ENCODE measurements around the gene SPACA9. TPM values are rescaled to one million over a fixed set of nuclear protein-coding genes. Genes with fewer than 3 reads are reported as not detected.

Gene SPACA9
- 0.88 and 0.91 TPM in 2 replicates for total RNA-seq

GRCh38 chr9:132878695-132879456, at the start of gene SPACA9:
Gene SPACA9 (plus strand): TSS chr9:132878898. CDS start chr9:132883948, 5,050 bp downstream.
- peak within 1 kb of the TSS; percentile 84 for H3K4me3 Mint-ChIP-seq
- no peak for DNase-seq (ENCODE audit: low spot score)
- no peaks in the 10 kb centered on the region for H3K9me3 Mint-ChIP-seq
- H3K4me1 Mint-ChIP-seq (ENCODE audit: low read depth) = peaks cover 26% of the 10 kb centered on the region
- peak within 1 kb of the TSS; percentile 68 for H3K27ac Mint-ChIP-seq
- peaks cover 9% of the 10 kb centered on the region for H3K27me3 Mint-ChIP-seq (ENCODE audit: insufficient read depth)
- intact Hi-C loops (cut with micrococcal nuclease) = loop anchor here (1.0 to 5.0 kb wide), 5 partner anchors 22 to 802 kb away; partner anchors contain the start of genes GTF3C4, MED27 and TSC1
- no peaks in the 10 kb centered on the region for H3K36me3 Mint-ChIP-seq (ENCODE audit: low read depth)

- H3K27me3 Mint-ChIP-seq (ENCODE audit: insufficient read depth) = peaks cover 11% of the 10 kb centered on the region
- H3K36me3 Mint-ChIP-seq (ENCODE audit: low read depth) = no peaks in the 10 kb centered on the region
- H3K4me1 Mint-ChIP-seq (ENCODE audit: low read depth) = no peaks in the 10 kb centered on the region
- no peak for DNase-seq (ENCODE audit: low spot score)
- intact Hi-C loops (cut with micrococcal nuclease) = no loop called here
- H3K9me3 Mint-ChIP-seq = no peaks in the 10 kb centered on the region
- no peak overlapping the region for H3K27ac Mint-ChIP-seq
- no peak overlapping the region for H3K4me3 Mint-ChIP-seq
Measured at GRCh38 chr9:132832171-132832881, 46.4 kb upstream of the SPACA9 start.

- intact Hi-C loops (cut with micrococcal nuclease) = no loop called here
- no peak overlapping the region for H3K27ac Mint-ChIP-seq
- H3K4me3 Mint-ChIP-seq = no peak overlapping the region
- H3K9me3 Mint-ChIP-seq = no peaks in the 10 kb centered on the region
- no peak for DNase-seq (ENCODE audit: low spot score)
- H3K4me1 Mint-ChIP-seq (ENCODE audit: low read depth) = no peaks in the 10 kb centered on the region
- no peaks in the 10 kb centered on the region for H3K36me3 Mint-ChIP-seq (ENCODE audit: low read depth)
- peaks cover 11% of the 10 kb centered on the region for H3K27me3 Mint-ChIP-seq (ENCODE audit: insufficient read depth)
Measured at GRCh38 chr9:132833550-132834121, 45.1 kb upstream of the SPACA9 start.

- no peaks in the 10 kb centered on the region for H3K9me3 Mint-ChIP-seq
- no peak for DNase-seq (ENCODE audit: low spot score)
- no peak overlapping the region for H3K4me3 Mint-ChIP-seq
- peaks cover 11% of the 10 kb centered on the region for H3K27me3 Mint-ChIP-seq (ENCODE audit: insufficient read depth)
- H3K27ac Mint-ChIP-seq = no peak overlapping the region
- H3K36me3 Mint-ChIP-seq (ENCODE audit: low read depth) = no peaks in the 10 kb centered on the region
- intact Hi-C loops (cut with micrococcal nuclease) = no loop called here
- no peaks in the 10 kb centered on the region for H3K4me1 Mint-ChIP-seq (ENCODE audit: low read depth)
Measured at GRCh38 chr9:132834343-132834742, 44.4 kb upstream of the SPACA9 start.

- H3K4me3 Mint-ChIP-seq = no peak overlapping the region
- DNase-seq (ENCODE audit: low spot score) = no peak
- H3K36me3 Mint-ChIP-seq (ENCODE audit: low read depth) = no peaks in the 10 kb centered on the region
- H3K27ac Mint-ChIP-seq = no peak overlapping the region
- H3K27me3 Mint-ChIP-seq (ENCODE audit: insufficient read depth) = peaks cover 2% of the 10 kb centered on the region
- no peaks in the 10 kb centered on the region for H3K9me3 Mint-ChIP-seq
- no peaks in the 10 kb centered on the region for H3K4me1 Mint-ChIP-seq (ENCODE audit: low read depth)
- intact Hi-C loops (cut with micrococcal nuclease) = no loop called here
Measured at GRCh38 chr9:132837501-132838286, 41.0 kb upstream of the SPACA9 start.

GRCh38 chr9:132838291-132838690, 40.4 kb upstream of the SPACA9 start:
- H3K4me3 Mint-ChIP-seq = no peak overlapping the region
- H3K4me1 Mint-ChIP-seq (ENCODE audit: low read depth) = no peaks in the 10 kb centered on the region

GRCh38 chr9:132840980-132841379, 37.7 kb upstream of the SPACA9 start:
- intact Hi-C loops (cut with micrococcal nuclease) = no loop called here
- Mint-ChIP-seq H3K9me3 (no peaks in the 10 kb centered on the region), H3K36me3 (ENCODE audit: low read depth) (no peaks in the 10 kb centered on the region), H3K4me1 (ENCODE audit: low read depth) (no peaks in the 10 kb centered on the region), H3K27me3 (ENCODE audit: insufficient read depth) (peaks cover 3% of the 10 kb centered on the region), H3K4me3 (no peak overlapping the region), H3K27ac (no peak overlapping the region)
- no peak for DNase-seq (ENCODE audit: low spot score)

More at GRCh38 chr9:132838291-132838690, 40.4 kb upstream of the SPACA9 start:
- H3K36me3 Mint-ChIP-seq (ENCODE audit: low read depth) = no peaks in the 10 kb centered on the region
- intact Hi-C loops (cut with micrococcal nuclease) = no loop called here
- H3K27ac Mint-ChIP-seq = no peak overlapping the region
- no peaks in the 10 kb centered on the region for H3K9me3 Mint-ChIP-seq
- H3K27me3 Mint-ChIP-seq (ENCODE audit: insufficient read depth) = peaks cover 2% of the 10 kb centered on the region
- no peak for DNase-seq (ENCODE audit: low spot score)

GRCh38 chr9:132842124-132843044, 36.3 kb upstream of the SPACA9 start:
- DNase-seq (ENCODE audit: low spot score) = no peak
- peaks cover 3% of the 10 kb centered on the region for H3K27me3 Mint-ChIP-seq (ENCODE audit: insufficient read depth)
- H3K4me1 Mint-ChIP-seq (ENCODE audit: low read depth) = no peaks in the 10 kb centered on the region
- H3K27ac Mint-ChIP-seq = no peak overlapping the region
- intact Hi-C loops (cut with micrococcal nuclease) = no loop called here
- no peaks in the 10 kb centered on the region for H3K36me3 Mint-ChIP-seq (ENCODE audit: low read depth)
- H3K9me3 Mint-ChIP-seq = no peaks in the 10 kb centered on the region
- no peak overlapping the region for H3K4me3 Mint-ChIP-seq

- no peak overlapping the region for H3K27ac Mint-ChIP-seq
- H3K4me3 Mint-ChIP-seq = no peak overlapping the region
- intact Hi-C loops (cut with micrococcal nuclease) = no loop called here
- no peaks in the 10 kb centered on the region for H3K9me3 Mint-ChIP-seq
- H3K4me1 Mint-ChIP-seq (ENCODE audit: low read depth) = peaks cover 22% of the 10 kb centered on the region
- H3K36me3 Mint-ChIP-seq (ENCODE audit: low read depth) = no peaks in the 10 kb centered on the region
- H3K27me3 Mint-ChIP-seq (ENCODE audit: insufficient read depth) = peaks cover 3% of the 10 kb centered on the region
- no peak for DNase-seq (ENCODE audit: low spot score)
Measured at GRCh38 chr9:132846109-132846917, 32.4 kb upstream of the SPACA9 start.

- intact Hi-C loops (cut with micrococcal nuclease) = no loop called here
- no peak overlapping the region for H3K4me3 Mint-ChIP-seq
- H3K4me1 Mint-ChIP-seq (ENCODE audit: low read depth) = peaks cover 22% of the 10 kb centered on the region
- no peaks in the 10 kb centered on the region for H3K36me3 Mint-ChIP-seq (ENCODE audit: low read depth)
- H3K9me3 Mint-ChIP-seq = no peaks in the 10 kb centered on the region
- DNase-seq (ENCODE audit: low spot score) = no peak
- H3K27ac Mint-ChIP-seq = no peak overlapping the region
- peaks cover 3% of the 10 kb centered on the region for H3K27me3 Mint-ChIP-seq (ENCODE audit: insufficient read depth)
Measured at GRCh38 chr9:132846918-132847515, 31.7 kb upstream of the SPACA9 start.

GRCh38 chr9:132849185-132849706, 29.5 kb upstream of the SPACA9 start:
- Mint-ChIP-seq H3K4me1 (ENCODE audit: low read depth) (peaks cover 22% of the 10 kb centered on the region), H3K36me3 (ENCODE audit: low read depth) (no peaks in the 10 kb centered on the region), H3K27me3 (ENCODE audit: insufficient read depth) (peaks cover 4% of the 10 kb centered on the region), H3K4me3 (peak overlapping the region; percentile 56), H3K27ac (peak overlapping the region; percentile 23), H3K9me3 (no peaks in the 10 kb centered on the region)
- intact Hi-C loops (cut with micrococcal nuclease) = no loop called here
- no peak for DNase-seq (ENCODE audit: low spot score)

Measured in activated T-helper 1 cell treated with anti-CD3 and anti-CD28 coated beads, Interleukin-12 subunit alpha, Interleukin-12 subunit beta, Interleukin-2, Interleukin-4 antibody, amounts not matched to agents 30 ng/mL and 10 ng/mL and 1 ng/mL, durations not matched to agents 14 hours and 24 hours and 36 hours (primary cell).